Peyer's patch (tissue), 4 donors: ENCODE results near the gene IGF2BP1.

ENCODE experiments used
- CTCF ChIP-seq, 6 experiments: fragments of 450-650 bp in 4 of 6; fragments of 200-600 bp in 2 of 6; sonication (generic) in 1 of 6; IDR thresholded peaks; one replicate each; pipeline ENCODE4 v1.5.1; 2017 to 2019; ENCODE audit warnings: antibody characterized with exemption in 6 of 6, mild to moderate bottlenecking in 3 of 6, moderate library complexity in 1 of 6
- POLR2A ChIP-seq, 2 donors: fragments of 450-650 bp; IDR thresholded peaks; one replicate each; pipeline ENCODE4 v1.5.1; 2017; ENCODE audit warnings: antibody characterized with exemption in 2 of 2, mild to moderate bottlenecking in 2 of 2, moderate library complexity in 2 of 2

- TF ChIP-seq CTCF (IDR thresholded peaks at IDR 0.05) (no peak), POLR2A (IDR thresholded peaks at IDR 0.05) (no peak)
Observed at GRCh38 chr17:49101054-49101534, 103.9 kb downstream of the IGF2BP1 start.
